Skin of body (tissue), 2 donors: ENCODE measurements around the gene COL5A1. TPM values are rescaled to one million over a fixed set of nuclear protein-coding genes. Genes with fewer than 3 reads are reported as not detected.
"Not testable (repeated sequence)": the region's sequence is repeated elsewhere in the genome, so short reads cannot be mapped to it uniquely, and the experiment has no call there.

Source experiments
- DNase-seq: peaks from one replicate; lab custom pipeline; 2025; lab: John Stamatoyannopoulos, UW
- total RNA-seq: library from RNA; depleted of rRNA; stranded (reverse); fragments of >200 nt; gene quantifications from one replicate; pipeline ENCODE4 v1.2.3, GENCODE V29; 2014

The COL5A1 gene
- total RNA-seq, 1 donor from 2014 or later, result 349 TPM

DNA sequence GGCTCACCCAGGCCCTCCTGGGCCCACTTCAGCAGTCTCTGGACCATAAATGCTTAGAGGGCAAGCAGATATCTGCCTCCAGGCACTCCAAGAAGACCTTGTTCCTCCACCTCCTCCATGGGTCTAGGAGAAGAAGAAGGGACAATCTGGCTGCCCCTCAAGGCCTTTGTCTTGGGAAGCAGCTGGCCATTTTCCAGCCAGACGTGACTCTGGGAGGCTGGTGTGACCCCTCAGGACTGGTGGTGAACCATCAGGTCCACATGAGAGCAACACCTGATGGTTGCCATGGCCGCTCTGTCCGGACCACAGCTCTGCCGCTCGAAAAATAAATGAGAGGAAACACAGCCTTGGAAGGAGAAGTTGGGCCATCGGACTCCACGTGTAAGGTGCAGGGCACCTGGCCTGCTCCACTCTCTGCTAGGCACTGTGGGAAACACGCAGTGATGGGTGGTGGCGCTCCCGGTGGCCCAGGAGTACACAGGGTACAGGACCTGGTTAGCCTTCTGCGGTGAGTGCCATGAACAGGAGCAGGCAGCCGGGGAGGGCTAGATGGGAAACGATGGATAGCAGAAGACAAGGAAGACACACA, 3.0 kb upstream of the COL5A1 start:
- DNase-seq, result no peak

DNA sequence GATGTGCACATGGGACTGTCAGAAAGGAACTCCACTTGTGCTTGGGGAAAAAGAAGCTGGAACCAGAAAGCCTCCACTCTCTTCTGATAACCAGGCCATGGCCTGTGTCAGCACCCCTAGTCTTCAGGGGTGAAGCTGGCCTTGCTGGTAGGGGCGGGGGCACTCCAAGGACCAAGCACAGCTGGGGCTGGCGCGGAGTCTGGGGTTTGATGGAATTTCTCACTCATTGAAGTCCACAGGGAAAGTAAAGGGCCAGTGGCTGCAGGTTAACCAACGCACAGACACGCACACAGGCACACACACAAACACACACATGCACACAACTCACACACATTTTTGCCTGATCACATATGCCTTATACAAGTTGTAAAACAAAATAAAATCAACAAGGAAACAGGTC, 1.6 kb upstream of the COL5A1 start:
- DNase-seq, result no peak

DNA sequence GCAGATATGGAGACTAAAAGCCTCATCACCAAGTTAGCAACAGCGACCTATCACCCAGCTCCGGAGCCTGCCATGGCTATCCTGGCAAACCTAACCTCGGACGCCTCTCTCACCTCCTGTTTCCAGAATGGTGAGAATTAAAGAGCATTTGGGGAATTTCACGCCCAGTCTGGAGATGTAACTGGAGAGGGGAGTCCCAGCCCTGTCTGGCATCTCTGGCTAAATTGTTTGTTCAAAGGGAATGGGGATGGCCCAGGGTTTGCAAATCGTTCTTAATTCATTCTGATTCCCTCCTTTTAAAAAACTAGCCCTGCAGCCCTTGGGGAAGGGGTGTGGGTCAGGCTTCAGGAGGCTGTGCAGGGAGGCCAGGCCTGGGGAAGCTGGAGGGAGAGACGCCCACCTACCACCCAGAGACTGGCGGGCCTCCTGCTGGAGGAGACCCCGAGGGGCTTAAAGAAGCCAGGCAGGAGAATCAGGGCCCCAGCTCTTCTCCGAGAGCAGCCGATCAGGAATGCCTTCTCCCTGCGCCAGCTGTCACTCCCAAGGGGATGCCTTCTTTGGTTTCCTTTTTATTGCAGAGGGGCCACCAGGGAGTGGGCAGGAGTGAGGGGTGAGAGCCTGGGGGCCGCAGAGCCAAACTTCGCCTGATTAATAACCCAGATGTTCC, 964 bp upstream of the COL5A1 start:
- peak; percentile 63 for DNase-seq

DNA sequence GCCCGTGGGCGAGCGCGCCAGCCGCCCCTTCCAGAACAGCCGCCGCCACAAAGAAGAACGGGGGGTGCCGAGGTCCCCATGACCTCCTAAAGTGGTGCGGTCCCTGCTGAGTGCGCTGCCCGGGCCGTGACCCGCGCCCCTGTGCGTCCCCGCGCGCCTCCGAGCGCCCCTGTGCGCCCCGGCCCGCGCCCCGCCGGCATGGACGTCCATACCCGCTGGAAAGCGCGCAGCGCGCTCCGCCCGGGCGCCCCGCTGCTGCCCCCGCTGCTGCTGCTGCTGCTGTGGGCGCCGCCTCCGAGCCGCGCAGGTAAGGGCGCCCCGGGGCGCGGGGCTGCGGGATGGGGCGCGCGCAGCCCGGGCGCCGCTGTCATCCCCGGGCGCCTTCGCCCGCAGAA, 384 bp downstream of the COL5A1 start:
- no peak for DNase-seq

DNA sequence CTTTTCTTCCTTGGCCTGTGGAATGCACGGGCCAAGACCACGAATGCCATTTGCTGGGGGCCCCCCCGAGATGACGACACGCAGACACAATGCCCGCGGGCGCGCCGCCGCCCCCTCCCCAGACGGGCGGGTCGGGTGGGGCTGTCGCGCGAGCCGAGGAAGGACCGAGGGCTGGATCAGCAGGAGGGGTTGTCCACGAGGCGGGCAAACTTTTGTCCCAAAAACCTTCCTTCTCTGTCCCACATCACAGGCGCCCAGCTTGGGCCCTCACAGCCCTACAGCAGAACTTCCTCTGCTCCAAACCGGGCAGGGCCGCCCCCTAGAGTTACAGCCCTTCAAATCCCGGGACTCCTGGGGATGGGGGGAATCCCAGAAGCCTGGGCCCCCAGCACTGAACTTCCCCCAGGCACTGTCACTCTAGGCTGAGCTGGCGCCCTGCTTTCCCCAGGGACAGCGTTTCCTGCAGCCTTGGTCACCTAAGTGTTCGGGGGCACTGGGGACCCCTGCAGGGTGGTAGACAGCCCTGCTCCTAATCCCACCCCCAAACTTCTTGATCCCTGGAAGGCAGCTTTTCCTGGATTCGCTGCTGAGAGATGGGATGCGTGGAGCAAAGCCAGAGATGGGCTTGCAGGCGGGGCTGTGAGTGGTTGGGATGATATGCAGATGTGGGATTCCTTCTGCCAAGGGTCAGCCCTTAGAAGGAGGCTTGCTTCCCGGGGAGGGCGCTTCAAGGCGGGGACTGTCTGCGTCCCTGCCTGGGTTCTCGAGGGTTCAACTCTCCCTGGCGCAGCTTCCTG, 980 bp downstream of the COL5A1 start:
- peak; percentile 79 for DNase-seq

DNA sequence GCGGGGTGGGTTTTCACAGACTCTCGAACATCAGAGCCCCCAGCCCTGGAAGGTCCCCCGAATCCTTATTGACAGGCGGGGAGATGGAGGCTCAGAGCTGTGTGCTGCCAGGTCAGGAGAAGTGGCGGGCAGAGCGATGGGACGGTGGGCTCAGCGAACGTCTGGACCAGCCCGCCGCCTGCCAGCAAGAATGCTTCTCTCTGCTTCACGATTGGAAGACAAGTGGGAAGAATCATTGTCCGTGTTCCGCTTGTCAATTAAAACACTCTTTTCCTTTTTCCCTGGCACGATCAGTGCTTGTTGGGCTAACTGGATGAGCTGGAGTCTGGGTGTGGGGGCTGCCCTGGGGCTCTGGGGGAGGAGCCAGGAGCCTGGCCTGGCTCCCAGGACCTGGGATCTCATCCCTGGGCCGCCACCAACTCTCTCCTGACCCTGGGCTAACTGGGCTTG, 1.6 kb downstream of the COL5A1 start:
- no peak for DNase-seq

DNA sequence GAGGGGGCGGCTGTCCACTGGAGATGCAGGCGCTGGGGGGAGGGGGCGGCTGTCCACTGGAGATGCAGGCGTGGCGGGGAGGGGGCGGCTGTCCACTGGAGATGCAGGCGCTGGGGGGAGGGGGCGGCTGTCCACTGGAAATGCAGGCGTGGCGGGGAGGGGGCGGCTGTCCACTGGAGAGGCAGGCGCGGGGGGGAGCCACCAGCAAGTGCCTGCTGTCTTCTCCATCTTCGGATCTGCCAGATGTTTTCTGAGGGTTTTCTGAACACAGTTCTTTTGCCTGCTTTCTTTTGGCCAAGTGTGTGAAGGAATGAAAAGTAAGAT, 2.8 kb downstream of the COL5A1 start:
- DNase-seq, result not testable (repeated sequence)

DNA sequence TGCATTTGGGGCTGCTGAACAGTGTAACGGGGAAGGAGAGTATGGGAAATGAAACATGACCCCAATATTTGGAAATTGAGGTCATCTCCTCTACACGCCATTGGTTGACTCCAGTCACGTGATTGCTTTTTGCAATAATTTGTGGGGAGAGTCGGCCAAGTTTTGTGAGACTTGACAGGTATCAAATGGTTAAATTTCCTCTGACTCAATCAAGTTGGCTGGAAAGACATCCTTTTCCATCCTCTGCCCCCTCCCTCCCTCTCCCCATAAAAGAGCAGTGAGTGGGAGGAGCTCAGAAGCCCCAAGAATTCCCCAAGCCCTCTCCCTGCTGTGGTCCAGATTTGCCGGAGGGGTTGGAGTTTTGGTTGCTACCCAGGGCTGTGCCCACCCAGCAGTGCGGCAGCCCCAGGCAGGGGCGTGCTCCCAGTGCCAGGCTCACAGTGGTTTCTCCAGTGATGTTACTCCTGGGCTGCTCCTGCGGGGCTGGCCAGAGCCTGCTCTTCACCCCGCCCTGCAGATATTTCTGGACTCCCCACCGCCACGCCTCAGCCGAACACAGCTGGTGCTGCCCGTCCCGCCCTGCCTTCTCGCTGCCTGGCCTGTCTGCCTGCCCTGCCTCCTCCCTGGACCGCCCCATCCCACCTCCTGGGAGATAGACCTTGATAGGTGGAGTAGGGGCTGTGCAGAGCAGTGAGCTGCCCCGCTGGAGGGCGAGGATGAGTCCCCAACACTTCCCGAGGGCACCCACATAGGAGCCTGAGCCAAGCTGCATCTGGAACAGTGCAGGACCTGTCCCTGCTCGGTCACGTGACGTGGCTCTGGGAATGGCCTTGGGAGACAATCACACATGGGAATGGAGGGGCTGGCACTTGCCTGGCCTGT, 3.4 kb downstream of the COL5A1 start:
- DNase-seq, result peak; percentile 99

DNA sequence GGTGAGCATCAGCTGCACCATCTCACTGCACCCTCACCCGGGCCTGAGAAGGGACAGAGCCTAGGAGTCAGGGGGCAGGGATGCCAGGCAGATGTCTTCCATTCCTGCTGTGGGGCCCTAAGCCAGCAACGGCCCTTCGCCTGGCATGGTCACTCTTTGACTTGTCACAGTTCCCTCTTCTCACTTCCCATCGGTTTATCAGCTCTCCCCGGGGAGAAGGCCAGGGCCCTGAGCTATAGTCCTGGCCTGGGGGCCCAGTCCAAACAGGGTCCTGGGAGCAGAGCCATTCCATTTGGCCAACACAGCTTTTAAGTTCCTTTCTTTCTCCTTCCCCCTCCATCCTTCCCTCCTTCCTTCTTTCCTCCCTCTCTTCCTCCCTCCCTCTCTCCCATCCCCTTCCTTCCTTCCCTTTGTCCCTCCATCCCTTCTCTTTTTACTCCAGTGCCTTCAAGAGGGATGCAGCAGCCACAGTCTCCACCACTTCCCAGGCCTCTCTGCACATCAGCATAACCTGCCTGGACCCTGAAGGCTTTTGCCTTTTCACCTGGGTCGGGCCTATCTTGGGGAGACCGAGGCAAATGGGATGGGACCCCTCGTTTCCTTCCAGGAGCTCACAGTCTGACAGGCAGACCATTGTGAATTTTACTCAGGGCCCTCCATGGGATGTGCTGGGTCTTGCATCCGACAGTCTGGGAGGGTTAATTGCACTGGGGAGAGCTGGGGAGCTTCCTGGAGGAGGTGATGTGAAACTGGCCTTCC, 4.2 kb downstream of the COL5A1 start:
- DNase-seq, result no peak

DNA sequence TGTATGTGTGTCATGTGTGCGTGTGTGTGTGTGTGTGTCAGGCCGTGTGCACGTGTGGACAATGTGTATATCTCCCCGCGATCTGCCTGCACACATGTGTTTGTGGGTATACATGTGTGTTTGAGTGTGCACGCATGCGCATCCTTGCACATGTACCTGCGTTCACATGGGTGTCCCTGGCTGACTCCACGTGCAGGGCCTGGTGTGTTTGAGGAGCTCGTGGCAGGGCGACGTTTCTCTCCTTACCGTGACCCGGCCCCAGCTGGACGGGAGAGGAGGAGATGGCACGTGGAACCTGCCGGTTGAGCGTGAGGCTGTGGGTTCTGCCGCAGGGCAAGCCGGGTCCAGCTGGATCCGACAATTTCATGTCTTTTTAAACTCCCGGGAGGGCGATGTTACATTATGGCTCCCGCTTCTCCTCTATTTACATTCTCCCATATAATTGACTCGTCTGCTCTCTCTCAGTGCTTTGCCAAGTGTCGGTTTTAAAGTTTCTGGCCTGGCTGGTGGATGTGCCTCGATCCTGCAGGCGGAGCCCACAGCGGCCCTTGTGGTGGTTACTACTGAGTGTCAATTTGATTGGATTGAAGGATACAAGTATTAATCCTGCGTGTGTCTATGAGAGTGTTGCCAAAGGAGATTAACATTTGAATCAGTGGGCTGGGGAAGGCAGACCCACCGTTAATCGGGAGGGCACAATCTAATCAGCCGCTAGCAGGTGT, 5.9 kb downstream of the COL5A1 start:
- no peak for DNase-seq

DNA sequence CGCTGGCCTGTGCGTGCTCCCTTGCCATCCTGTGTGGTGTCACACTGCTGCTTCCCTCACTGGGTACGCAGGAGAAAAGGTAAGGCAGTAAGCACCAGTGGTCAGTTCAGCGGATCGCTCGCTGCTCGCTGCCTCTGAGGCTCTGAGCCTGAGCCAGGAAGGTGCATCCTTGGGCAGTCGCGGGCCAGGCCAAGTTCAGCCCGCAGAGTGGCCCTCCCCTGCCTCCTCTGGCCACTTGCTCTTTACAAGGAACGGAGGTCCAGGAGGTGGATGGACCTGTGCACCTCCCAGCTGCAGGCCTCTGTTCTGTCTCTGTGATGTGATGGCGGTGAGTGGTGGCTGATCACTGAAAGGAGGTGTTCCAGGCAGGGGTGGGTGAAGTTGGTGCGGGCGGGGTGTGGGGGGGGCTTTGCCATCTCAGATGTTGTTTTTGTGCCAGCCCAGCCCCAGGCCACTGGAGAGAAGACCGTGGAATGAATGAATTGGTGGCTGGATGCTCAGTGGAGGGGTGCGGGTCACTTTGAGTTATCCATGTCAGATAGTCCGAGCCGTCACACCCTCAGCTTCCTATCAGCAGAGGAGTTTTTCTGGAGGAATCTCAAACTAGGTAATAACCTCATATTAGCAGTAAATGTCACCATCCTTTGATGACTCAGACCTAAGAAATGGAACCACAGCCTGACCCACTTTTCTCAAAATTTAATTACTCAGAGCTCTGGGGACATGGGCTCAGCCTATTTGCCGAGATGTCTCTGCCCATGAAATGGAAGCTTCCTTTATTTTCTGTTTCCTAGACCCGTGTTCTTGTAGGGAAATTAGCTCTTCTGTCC, 7.3 kb downstream of the COL5A1 start:
- no peak for DNase-seq

DNA sequence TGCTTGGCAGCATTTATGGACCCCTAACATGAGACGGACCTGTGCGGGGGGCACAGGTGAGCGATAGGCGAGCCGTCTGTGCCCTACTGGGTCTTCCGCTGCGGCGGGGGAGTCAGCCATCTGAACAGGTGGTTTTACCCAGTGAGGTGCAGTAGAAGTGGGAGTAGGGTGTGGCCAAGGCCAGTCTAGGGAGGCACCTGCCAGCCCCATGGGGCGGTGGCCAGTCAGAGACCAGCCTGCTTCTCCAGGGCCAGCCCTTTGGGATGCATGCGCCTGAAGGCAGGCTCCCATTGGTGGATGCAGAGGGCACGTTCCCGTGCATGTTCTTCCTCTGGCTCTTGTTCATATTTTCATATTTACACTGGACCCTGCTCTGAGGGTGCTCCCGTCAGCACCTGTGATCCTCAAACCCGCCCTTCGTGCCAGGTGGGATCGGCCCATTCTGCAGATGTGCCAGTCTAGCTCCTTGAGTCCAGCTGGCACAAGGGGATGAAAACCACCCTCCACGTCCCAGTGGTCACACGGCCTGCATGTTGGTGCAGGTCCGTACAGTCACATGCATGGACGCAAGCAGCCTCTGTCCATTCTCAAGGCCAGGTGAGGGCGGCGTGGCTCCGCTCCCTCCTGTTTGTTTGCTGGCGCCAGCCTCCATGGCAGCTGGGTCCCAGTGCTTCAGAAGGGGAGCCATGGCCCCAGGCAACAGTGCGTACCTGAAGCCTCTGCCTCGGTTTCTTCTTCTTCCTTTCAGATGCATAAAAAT, 9.0 kb downstream of the COL5A1 start:
- DNase-seq, result no peak

DNA sequence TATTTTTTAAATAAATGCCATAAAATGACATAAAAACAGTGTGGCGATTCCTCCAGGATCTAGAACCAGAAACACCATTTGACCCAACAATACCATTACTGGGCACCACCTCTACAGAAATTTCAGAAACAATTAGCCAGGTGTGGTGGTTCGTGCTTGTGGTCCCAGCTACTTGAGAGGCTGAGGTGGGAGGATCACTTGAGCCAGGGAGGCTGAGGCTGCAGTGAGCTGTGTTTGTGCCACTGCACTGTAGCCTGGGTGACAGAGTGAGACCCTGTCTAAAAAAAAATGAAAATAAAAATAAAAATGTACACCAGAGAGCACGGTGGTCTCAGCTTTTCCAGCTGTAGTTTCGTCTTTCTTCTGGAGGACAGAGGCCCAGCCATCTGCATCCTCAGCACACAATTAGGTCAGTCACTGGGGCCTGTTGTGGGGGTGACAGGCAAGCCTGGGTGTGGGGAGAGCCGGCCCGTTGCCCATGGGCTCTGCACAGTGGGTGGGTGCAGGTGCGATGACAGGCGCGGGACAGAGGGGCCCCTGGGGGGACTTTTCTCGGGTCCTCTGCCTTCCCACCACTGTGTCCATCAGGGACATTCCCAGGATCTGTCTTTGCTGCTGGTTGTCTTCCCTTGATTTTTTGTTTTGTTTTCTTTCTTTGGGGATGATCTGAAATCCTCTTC, 9.8 kb downstream of the COL5A1 start:
- no peak for DNase-seq

DNA sequence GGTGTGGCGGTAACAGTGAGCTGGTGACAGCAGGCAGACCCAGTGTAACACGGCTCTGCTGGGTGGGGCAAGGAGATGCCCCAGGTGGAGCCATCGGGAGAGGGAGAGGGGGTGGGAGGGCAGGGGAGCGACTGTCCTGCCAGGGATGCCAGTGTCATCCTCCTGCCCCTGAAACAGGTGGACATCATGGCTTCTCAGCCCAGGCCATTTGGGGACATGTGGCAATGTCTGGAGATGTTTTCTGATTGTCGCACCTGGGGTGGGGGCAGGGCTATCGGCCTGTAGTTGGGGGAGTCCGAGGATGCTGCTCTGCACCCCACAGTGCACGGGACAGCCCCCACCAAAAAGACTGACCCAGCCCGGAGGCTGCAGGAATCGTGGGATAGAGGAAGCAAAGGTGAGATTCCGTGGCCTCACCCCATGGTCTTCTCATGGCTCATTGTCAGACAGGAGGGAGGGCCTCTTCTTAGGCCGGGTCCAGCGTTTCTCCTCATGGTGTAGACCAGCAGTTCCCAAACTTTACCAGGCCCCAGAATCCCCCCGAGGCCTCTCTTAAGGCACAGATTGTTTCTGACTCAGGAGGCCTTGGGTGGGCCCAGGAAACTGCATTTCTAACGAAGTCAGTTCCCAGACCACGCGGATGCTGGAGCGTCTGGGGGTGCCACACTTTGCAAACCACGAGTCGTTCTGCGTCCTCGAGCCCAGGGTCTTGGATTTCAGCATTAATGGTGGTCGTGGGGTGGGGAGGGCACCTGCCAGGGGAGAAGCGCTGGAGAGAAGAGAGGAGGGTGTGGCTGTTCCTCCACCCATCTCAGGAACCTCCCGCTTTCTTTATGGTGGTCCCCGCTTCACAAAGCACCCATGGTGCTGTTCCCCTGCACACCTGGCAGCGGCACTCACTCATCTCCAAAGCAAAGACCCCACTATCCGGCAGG, 11.0 kb downstream of the COL5A1 start:
- no peak for DNase-seq

DNA sequence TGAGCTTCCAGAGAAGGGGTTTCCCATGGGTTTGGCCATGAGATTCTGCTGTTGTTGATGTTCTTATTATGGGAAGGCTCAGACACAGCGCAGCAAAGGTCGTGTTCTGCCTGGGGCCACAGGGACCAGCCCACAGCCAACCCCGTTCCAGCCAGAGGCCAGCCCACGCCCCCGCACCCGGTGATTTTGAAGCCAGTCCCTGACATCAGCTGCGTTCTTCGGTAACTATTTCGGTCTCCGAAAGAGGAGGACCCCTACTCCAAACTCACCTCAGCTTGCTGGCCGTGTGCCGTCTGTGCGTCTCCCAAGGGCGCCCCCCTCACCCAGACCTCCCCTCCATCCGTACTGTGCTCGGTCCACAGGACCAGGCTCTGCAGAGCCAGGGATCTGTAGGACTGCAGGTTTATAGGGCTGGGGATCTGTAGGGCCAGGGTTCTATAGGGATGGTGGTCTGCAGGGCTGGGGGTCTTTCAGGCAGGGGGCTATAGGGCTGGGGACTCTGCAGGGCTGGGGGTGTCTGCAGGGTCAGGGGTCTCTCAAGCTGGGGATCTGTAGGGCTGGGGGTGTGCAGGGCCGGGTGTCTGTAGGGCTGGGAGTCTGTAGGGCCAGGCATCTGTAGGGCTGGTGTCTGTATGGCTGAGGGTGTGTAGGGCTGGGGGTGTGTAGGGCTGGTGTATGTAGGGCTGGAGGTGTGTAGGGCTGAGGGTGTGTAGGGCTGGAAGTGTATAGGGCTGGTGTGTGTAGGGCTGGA, 11.8 kb downstream of the COL5A1 start:
- no peak for DNase-seq

DNA sequence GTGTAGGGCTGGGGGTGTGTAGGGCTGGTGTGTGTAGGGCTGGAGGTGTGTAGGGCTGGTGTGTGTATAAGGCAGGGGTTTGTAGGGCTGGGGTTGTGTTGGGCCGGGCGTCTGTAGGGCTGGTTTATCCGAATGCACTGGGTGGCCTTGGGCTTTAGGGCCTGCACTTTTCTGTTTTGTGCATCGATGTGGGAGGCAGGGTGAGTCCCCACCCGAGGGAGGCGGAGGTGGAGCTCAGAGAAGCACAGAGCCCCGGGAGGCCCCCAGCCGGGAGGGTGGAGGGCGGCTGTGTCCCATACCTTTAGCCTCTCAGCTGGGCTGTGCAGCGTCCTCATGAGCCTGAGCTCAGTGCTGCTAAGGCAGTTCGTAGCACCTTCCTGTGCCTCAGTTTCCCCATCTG, 13.5 kb downstream of the COL5A1 start:
- DNase-seq, result no peak
